ENCODE results near the gene FCN3.

DNA sequence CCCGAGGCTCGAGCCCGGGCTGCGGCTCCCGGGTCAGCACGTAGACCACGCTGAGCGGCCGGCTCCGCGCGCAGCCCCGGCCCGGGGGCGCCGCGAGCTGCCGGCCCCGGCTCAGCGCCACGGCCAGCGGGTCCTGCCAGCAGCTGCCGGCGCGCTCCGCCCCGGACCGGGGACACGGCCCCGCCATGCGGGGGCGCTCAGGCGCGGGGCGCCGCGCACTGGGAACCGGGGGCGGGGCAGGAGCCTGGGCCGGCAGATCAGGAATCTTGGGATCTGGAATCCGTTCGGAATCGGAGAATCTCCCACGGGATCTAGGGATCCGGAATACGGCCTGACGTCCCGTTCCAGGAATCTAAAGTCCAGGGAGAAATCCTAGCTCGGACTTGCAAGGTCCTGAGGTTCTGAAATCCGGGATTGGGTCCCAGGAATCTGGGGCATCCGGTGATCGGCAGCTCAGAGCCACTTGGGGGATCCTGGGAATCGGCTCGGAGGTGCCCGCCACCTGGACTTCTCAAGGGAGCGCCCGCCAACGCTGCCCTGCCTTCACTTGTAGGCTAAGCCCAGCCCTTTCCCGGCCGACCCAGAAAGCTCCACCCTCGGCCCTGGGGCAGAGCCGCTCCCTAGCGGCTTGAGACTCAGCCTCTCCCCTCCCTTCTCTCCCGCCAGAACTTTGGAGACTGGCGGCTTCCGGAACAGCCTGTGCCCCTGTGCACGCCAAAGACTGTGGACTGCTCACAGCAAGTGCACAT, 8.0 kb downstream of the FCN3 start, which contains the start of gene MAP3K6:
- TF ChIP-seq, protein P1, sequence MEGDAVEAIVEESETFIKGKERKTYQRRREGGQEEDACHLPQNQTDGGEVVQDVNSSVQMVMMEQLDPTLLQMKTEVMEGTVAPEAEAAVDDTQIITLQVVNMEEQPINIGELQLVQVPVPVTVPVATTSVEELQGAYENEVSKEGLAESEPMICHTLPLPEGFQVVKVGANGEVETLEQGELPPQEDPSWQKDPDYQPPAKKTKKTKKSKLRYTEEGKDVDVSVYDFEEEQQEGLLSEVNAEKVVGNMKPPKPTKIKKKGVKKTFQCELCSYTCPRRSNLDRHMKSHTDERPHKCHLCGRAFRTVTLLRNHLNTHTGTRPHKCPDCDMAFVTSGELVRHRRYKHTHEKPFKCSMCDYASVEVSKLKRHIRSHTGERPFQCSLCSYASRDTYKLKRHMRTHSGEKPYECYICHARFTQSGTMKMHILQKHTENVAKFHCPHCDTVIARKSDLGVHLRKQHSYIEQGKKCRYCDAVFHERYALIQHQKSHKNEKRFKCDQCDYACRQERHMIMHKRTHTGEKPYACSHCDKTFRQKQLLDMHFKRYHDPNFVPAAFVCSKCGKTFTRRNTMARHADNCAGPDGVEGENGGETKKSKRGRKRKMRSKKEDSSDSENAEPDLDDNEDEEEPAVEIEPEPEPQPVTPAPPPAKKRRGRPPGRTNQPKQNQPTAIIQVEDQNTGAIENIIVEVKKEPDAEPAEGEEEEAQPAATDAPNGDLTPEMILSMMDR (IDR thresholded peaks at IDR 0.05; ENCODE audit: insufficient read depth, low read length, poor library complexity, severe bottlenecking): peak; percentile 24
- no peak for TF ChIP-seq EZH2phosphoT487 (conservative IDR thresholded peaks at IDR 0.05; ENCODE audit: low read length)

Data from SU-DHL-6 (cell line).